Activated T-cell treated with anti-CD3 and anti-CD28 coated beads for 1 hour (primary cell): ENCODE measurements around the gene STRBP.

ENCODE experiments used
- DNase-seq: peaks from one replicate; pipeline ENCODE4 v3.0.0-alpha.2; 2020; ENCODE audit warnings: low read depth

The STRBP gene

GRCh38 chr9:123096987-123097386 lies 171.4 kb downstream of the STRBP start:
- no peak for DNase-seq

- DNase-seq: no peak
Measured at GRCh38 chr9:123093141-123093540, 175.2 kb downstream of the STRBP start.

GRCh38 chr9:123091459-123091858 lies 176.9 kb downstream of the STRBP start:
- no peak for DNase-seq

- DNase-seq: no peak
Measured at GRCh38 chr9:123090956-123091355, 177.4 kb downstream of the STRBP start.

- DNase-seq: no peak
Measured at GRCh38 chr9:123090198-123090896, 178.0 kb downstream of the STRBP start.

- DNase-seq: no peak
Measured at GRCh38 chr9:123089790-123090189, 178.6 kb downstream of the STRBP start.

GRCh38 chr9:123089040-123089439 lies 179.3 kb downstream of the STRBP start:
- DNase-seq: no peak

GRCh38 chr9:123087359-123087888 lies 181.0 kb downstream of the STRBP start:
- no peak for DNase-seq

GRCh38 chr9:123085916-123086315 lies 182.5 kb downstream of the STRBP start:
- DNase-seq: no peak

- no peak for DNase-seq
Measured at GRCh38 chr9:123084256-123084655, 184.1 kb downstream of the STRBP start.

GRCh38 chr9:123083680-123084079 lies 184.7 kb downstream of the STRBP start:
- DNase-seq: no peak

- DNase-seq: no peak
Measured at GRCh38 chr9:123081824-123082223, 186.6 kb downstream of the STRBP start.

GRCh38 chr9:123080444-123080843 lies 187.9 kb downstream of the STRBP start:
- DNase-seq: no peak

- DNase-seq: no peak
Measured at GRCh38 chr9:123074628-123075027, 193.8 kb downstream of the STRBP start.

GRCh38 chr9:123073991-123074422 lies 194.4 kb downstream of the STRBP start:
- DNase-seq: no peak

- DNase-seq: no peak
Measured at GRCh38 chr9:123073441-123073840, 194.9 kb downstream of the STRBP start.

- no peak for DNase-seq
Measured at GRCh38 chr9:123072407-123072995, 195.9 kb downstream of the STRBP start.
